ENCODE data around the gene RNF144A. TPM values are rescaled to one million over a fixed set of nuclear protein-coding genes. Genes with fewer than 3 reads are reported as not detected.

Gene RNF144A
- total and polyA plus RNA-seq, 2 of the 13 experiments (the other 11 are each of a cell fraction or from before 2014, with no cell fraction given): 13.9 to 16.5 TPM

DNA sequence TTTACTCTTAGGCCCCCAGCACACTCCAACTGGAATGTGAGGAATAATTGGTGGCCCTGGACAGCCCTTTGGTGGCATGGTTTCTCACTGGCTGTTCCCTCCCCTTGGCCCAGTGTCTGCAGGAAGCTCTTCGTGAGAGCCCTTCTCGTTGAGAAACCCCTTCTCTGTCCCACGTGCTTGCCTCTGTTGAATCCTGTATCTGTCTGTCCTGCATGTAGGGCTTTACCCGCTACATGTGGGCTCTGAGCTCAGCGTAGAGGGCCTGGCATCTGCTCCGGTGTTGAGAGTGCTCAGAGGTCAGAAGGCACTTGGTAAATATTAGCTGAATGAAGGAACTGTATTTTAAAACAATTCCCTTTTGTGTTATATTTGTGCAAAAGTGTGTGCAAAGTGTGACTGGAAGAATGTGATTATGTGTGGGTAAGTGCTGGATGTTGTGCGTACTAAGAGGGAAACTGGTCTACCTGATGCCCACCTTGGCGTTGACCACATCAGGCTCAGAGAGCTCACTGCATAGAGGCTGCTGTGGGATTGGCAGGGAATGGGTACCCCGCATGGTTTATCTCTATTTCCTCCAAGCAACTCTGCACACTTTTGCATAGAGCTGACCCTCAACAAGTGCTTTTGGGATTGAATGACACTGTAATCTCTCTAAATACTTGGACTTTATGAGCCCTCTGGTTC is 40.0 kb downstream of the RNF144A start (continued):
- TF ChIP-seq ZNF574 (CRISPR knock-in tag; IDR thresholded peaks at IDR 0.05) (no peak), SUZ12 (IDR thresholded peaks at IDR 0.05; ENCODE audit: low read depth, low read length) (no peak), ZNF501 (CRISPR knock-in tag; IDR thresholded peaks at IDR 0.05) (no peak), ZBTB7A (CRISPR knock-in tag; IDR thresholded peaks at IDR 0.05) (no peak), SOX5 (CRISPR knock-in tag; IDR thresholded peaks at IDR 0.05; ENCODE audit: borderline replicate concordance) (peak; percentile 53; the same call in 1 of the 2 replicates), ZNF75D (CRISPR knock-in tag; IDR thresholded peaks at IDR 0.05; ENCODE audit: borderline replicate concordance) (no peak), HNRNPL (IDR thresholded peaks at IDR 0.05; ENCODE audit: low read depth, low read length) (0 out of 2 replicates have a peak, but pooled peaks have one; percentile 42), ZNF747 (CRISPR knock-in tag; IDR thresholded peaks at IDR 0.05; ENCODE audit: borderline replicate concordance) (no peak), ZBTB4 (CRISPR knock-in tag; IDR thresholded peaks at IDR 0.05; ENCODE audit: borderline replicate concordance) (peak; percentile 97), ZNF569 (CRISPR knock-in tag; IDR thresholded peaks at IDR 0.05; ENCODE audit: borderline replicate concordance) (no peak), NFE2L2 (IDR thresholded peaks at IDR 0.05; ENCODE audit: low read length) (no peak)
- TF ChIP-seq, protein P1, sequence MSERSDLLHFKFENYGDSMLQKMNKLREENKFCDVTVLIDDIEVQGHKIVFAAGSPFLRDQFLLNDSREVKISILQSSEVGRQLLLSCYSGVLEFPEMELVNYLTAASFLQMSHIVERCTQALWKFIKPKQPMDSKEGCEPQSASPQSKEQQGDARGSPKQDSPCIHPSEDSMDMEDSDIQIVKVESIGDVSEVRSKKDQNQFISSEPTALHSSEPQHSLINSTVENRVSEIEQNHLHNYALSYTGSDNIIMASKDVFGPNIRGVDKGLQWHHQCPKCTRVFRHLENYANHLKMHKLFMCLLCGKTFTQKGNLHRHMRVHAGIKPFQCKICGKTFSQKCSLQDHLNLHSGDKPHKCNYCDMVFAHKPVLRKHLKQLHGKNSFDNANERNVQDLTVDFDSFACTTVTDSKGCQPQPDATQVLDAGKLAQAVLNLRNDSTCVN (CRISPR knock-in tag; IDR thresholded peaks at IDR 0.05; ENCODE audit: borderline replicate concordance): no peak
- TF ChIP-seq, protein P2, sequence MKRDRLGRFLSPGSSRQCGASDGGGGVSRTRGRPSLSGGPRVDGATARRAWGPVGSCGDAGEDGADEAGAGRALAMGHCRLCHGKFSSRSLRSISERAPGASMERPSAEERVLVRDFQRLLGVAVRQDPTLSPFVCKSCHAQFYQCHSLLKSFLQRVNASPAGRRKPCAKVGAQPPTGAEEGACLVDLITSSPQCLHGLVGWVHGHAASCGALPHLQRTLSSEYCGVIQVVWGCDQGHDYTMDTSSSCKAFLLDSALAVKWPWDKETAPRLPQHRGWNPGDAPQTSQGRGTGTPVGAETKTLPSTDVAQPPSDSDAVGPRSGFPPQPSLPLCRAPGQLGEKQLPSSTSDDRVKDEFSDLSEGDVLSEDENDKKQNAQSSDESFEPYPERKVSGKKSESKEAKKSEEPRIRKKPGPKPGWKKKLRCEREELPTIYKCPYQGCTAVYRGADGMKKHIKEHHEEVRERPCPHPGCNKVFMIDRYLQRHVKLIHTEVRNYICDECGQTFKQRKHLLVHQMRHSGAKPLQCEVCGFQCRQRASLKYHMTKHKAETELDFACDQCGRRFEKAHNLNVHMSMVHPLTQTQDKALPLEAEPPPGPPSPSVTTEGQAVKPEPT (CRISPR knock-in tag; IDR thresholded peaks at IDR 0.05; ENCODE audit: low read depth): no peak
- TF ChIP-seq, protein P3, sequence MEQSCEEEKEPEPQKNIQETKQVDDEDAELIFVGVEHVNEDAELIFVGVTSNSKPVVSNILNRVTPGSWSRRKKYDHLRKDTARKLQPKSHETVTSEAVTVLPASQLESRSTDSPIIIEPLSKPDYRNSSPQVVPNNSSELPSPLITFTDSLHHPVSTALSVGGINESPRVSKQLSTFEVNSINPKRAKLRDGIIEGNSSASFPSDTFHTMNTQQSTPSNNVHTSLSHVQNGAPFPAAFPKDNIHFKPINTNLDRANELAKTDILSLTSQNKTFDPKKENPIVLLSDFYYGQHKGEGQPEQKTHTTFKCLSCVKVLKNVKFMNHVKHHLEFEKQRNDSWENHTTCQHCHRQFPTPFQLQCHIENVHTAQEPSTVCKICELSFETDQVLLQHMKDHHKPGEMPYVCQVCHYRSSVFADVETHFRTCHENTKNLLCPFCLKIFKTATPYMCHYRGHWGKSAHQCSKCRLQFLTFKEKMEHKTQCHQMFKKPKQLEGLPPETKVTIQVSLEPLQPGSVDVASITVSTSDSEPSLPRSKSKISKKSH (CRISPR knock-in tag; IDR thresholded peaks at IDR 0.05; ENCODE audit: borderline replicate concordance): no peak

Data from HepG2 (cell line).